Thyroid gland (tissue), 4 donors: ENCODE measurements around the gene FRYL.

Experiments
- CTCF ChIP-seq, 6 experiments: fragments of 200-600 bp in 3 of 6; fragments of 450-650 bp in 3 of 6; sonication (generic) in 3 of 6; IDR thresholded peaks; one replicate each; pipeline ENCODE4 v1.5.1; 2016 to 2019; ENCODE audit warnings: antibody characterized with exemption in 6 of 6, mild to moderate bottlenecking in 2 of 6, inconsistent platforms in 1 of 6, moderate library complexity in 1 of 6
- POLR2A ChIP-seq, 2 donors: fragments of 450-650 bp; IDR thresholded peaks; one replicate each; pipeline ENCODE4 v1.6.1; 2017; ENCODE audit warnings: antibody characterized with exemption in 2 of 2, mild to moderate bottlenecking in 2 of 2, moderate library complexity in 1 of 2

- TF ChIP-seq CTCF (IDR thresholded peaks at IDR 0.05) (no peak), POLR2A (IDR thresholded peaks at IDR 0.05) (no peak)
These were observed 118.7 kb downstream of the FRYL start for GRCh38 chr4:48661391-48661790.
